Tibial artery (tissue), 4 donors: ENCODE results near the gene CLBA1.

Source experiments
- DNase-seq, 2 donors: peaks; one replicate each; pipeline ENCODE4 v3.0.0-alpha.2; 2019
- H3K27ac ChIP-seq, 2 donors: fragments of 200-600 bp; sonication (generic) in 1 of 2; 1 replicate in 1 of 2; 2 replicates in 1 of 2; pipeline ENCODE4 v1.5.1; 2018 to 2019; ENCODE audit warnings: mild to moderate bottlenecking in 1 of 2
- H3K27me3 ChIP-seq, 2 donors: fragments of 200-600 bp; sonication (generic) in 1 of 2; one replicate each; pipeline versions ENCODE4 v1.5.1 to v1.6.0; 2016 to 2019
- H3K36me3 ChIP-seq, 3 donors: fragments of 200-600 bp; sonication (generic) in 2 of 3; one replicate each; pipeline ENCODE4 v1.5.1; 2016 to 2019; ENCODE audit warnings: mild to moderate bottlenecking in 2 of 3
- H3K4me1 ChIP-seq, 4 donors: fragments of 200-600 bp; sonication (generic) in 2 of 4; 1 replicate in 3 of 4; 2 replicates in 1 of 4; pipeline ENCODE4 v1.5.1; 2016 to 2019
- H3K4me3 ChIP-seq, 2 donors: fragments of 200-600 bp; sonication (generic) in 1 of 2; 1 replicate in 1 of 2; 2 replicates in 1 of 2; pipeline ENCODE4 v1.5.1; 2018 to 2019; ENCODE audit warnings: mild to moderate bottlenecking in 2 of 2
- H3K9me3 ChIP-seq, 3 donors: fragments of 200-600 bp; sonication (generic) in 1 of 3; one replicate each; pipeline ENCODE4 v1.5.1; 2016 to 2019
- CTCF ChIP-seq, 2 experiments: fragments of 200-600 bp in 1 of 2; fragments of 450-650 bp in 1 of 2; IDR thresholded peaks; one replicate each; pipeline ENCODE4 v1.5.1; 2017 to 2019; ENCODE audit warnings: antibody characterized with exemption in 2 of 2, mild to moderate bottlenecking in 1 of 2, moderate library complexity in 1 of 2
- intact Hi-C: fragments of 100-400 bp; cut with DNase I; formaldehyde crosslinking; loops from one replicate; pipeline ENCODE4 v1.15.0; 2023; ENCODE audit warnings: low total_unique reads

Gene CLBA1

GRCh38 chr14:104985675-104986486, at the start of gene CLBA1:
Gene CLBA1, plus strand, starts transcription at chr14:104985788. Its CDS starts 644 bp downstream, at chr14:104986432.
- DNase-seq, result peak; percentile 78 to 93
- intact Hi-C loops, result loop anchor here (10.0 kb wide), 1 partner anchor 509 kb away; the partner anchor contains the start of gene TEDC1
- peak within 1 kb of the TSS; percentile 76 to 83 for H3K4me3 ChIP-seq
- peak within 1 kb of the TSS; percentile 76 to 82 for H3K27ac ChIP-seq
- no peak for TF ChIP-seq CTCF (IDR thresholded peaks at IDR 0.05)
- no peaks in the 10 kb centered on the region for H3K27me3 ChIP-seq
- H3K36me3 ChIP-seq, result peaks cover 0 to 13% (median 4%) of the 10 kb centered on the region in 3 donors
- no peaks in the 10 kb centered on the region for H3K9me3 ChIP-seq
- H3K4me1 ChIP-seq, result peaks cover 0 to 18% (median 9%) of the 10 kb centered on the region in 4 donors

- Histone ChIP-seq H3K27ac (no peak overlapping the region), H3K9me3 (no peaks in the 10 kb centered on the region), H3K4me3 (no peak overlapping the region), H3K36me3 (peaks cover 0 to 7% (median 5%) of the 10 kb centered on the region in 3 donors), H3K4me1 (peaks cover 0 to 21% (median 18%) of the 10 kb centered on the region in 4 donors), H3K27me3 (no peaks in the 10 kb centered on the region)
- DNase-seq, result no peak
- no peak for TF ChIP-seq CTCF (IDR thresholded peaks at IDR 0.05)
- intact Hi-C loops, result loop anchor here (2.0 kb wide), 1 partner anchor 29 kb away; no protein-coding TSS in a partner anchor
Measured at GRCh38 chr14:104935955-104936354, 49.6 kb upstream of the CLBA1 start.

- Histone ChIP-seq H3K36me3 (peaks cover 0 to 13% (median 5%) of the 10 kb centered on the region in 3 donors), H3K4me3 (no peak overlapping the region), H3K4me1 (peaks cover 0 to 21% (median 18%) of the 10 kb centered on the region in 4 donors), H3K27me3 (no peaks in the 10 kb centered on the region), H3K9me3 (no peaks in the 10 kb centered on the region), H3K27ac (no peak overlapping the region)
- TF ChIP-seq CTCF (IDR thresholded peaks at IDR 0.05), result no peak
- intact Hi-C loops, result no loop called here
- peak; percentile 12 to 55 for DNase-seq
Measured at GRCh38 chr14:104936361-104937155, 49.0 kb upstream of the CLBA1 start.

GRCh38 chr14:104937161-104937560, 48.4 kb upstream of the CLBA1 start:
- no peaks in the 10 kb centered on the region for H3K27me3 ChIP-seq
- no peaks in the 10 kb centered on the region for H3K9me3 ChIP-seq
- intact Hi-C loops, result no loop called here
- H3K36me3 ChIP-seq, result peaks cover 0 to 18% (median 5%) of the 10 kb centered on the region in 3 donors
- no peak overlapping the region for H3K4me3 ChIP-seq
- no peak for TF ChIP-seq CTCF (IDR thresholded peaks at IDR 0.05)
- peak in 1 of 2 donors; percentile 7 for DNase-seq
- H3K4me1 ChIP-seq, result peaks cover 0 to 18% (median 12%) of the 10 kb centered on the region in 4 donors
- no peak overlapping the region for H3K27ac ChIP-seq

- Histone ChIP-seq H3K4me1 (peaks cover 0 to 11% (median 6%) of the 10 kb centered on the region in 4 donors), H3K27me3 (no peaks in the 10 kb centered on the region), H3K27ac (no peak overlapping the region), H3K4me3 (no peak overlapping the region), H3K9me3 (no peaks in the 10 kb centered on the region), H3K36me3 (peaks cover 0 to 25% (median 5%) of the 10 kb centered on the region in 3 donors)
- no peak for TF ChIP-seq CTCF (IDR thresholded peaks at IDR 0.05)
- DNase-seq, result no peak
- intact Hi-C loops, result no loop called here
Measured at GRCh38 chr14:104937694-104938365, 47.8 kb upstream of the CLBA1 start.
